ENCODE results near the gene ICAM5.
A peak's percentile ranks its signal among the peaks of the same experiment; 100 is the strongest.
"Not testable (repeated sequence)": the region's sequence is repeated elsewhere in the genome, so short reads cannot be mapped to it uniquely, and the experiment has no call there.

The ICAM5 gene

GRCh38 chr19:10321417-10321797 lies 31.7 kb downstream of the ICAM5 start:
- DNase-seq: no peak

DNA sequence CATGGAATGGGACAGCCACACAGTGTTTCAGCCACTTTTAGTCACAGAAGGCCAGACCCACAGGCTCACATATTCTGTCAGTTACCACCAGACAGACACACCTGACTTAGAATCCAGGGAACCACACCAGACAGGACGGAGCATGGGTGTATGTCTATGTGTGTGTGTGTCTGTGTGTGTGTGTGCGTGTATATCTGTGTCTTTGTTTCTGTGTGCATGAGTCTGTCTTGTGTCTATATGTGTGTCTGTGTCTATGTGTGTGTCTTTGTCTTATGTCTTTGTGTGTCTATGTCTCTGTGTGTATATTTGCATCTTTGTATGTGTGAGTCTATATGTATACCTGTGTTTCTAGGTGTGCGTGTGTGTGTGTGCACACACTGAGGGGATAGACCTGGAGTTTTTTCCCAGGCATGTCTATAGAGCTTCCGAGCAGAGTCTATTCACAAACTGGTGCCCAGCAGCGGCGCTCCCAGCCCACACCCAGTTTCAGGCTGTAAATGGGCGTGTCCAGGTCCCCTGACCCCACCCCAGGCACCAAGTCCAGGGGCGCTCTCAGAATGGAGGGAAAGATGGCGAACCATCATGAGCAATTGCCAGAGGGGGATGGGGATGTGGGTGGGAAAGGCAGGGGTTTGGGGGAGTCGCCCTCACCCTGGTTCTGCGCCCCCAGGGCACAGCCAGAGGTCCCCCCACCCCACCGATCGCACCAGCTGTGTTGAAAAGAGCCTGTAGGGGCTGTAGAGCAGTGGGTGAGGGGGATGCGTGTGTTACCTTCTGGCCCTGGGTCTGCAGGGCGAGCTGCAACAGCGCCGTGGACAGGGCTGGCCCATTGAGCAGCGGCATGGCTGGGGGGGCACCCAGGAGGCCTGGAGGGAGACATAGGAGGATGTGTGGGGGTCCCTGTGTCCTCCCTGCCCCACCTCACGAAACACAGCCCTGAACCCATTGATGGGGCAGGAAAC lies 32.4 kb downstream of the ICAM5 start:
- DNase-seq: no peak

DNA sequence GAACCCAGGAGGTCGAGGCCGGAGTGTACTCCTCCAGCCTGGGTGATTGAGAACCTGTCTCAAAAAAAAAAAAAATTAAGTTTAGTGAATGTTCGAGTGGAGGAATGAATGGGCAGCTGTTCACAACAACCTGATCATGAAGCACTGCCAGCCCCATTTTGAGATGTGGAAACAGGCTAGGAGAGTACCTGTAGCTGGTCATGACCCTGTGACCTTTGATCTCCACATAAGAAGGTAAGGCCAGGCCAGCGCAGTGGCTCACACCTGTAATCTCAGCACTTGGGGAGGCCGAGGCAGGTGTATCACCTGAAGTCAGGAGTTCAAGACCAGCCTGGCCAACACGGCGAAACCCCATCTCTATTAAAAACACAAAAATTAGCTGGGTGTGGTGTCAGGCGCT lies 36.0 kb downstream of the ICAM5 start:
- no peak for DNase-seq

GRCh38 chr19:10327793-10328192 lies 38.0 kb downstream of the ICAM5 start:
- no peak for DNase-seq

DNA sequence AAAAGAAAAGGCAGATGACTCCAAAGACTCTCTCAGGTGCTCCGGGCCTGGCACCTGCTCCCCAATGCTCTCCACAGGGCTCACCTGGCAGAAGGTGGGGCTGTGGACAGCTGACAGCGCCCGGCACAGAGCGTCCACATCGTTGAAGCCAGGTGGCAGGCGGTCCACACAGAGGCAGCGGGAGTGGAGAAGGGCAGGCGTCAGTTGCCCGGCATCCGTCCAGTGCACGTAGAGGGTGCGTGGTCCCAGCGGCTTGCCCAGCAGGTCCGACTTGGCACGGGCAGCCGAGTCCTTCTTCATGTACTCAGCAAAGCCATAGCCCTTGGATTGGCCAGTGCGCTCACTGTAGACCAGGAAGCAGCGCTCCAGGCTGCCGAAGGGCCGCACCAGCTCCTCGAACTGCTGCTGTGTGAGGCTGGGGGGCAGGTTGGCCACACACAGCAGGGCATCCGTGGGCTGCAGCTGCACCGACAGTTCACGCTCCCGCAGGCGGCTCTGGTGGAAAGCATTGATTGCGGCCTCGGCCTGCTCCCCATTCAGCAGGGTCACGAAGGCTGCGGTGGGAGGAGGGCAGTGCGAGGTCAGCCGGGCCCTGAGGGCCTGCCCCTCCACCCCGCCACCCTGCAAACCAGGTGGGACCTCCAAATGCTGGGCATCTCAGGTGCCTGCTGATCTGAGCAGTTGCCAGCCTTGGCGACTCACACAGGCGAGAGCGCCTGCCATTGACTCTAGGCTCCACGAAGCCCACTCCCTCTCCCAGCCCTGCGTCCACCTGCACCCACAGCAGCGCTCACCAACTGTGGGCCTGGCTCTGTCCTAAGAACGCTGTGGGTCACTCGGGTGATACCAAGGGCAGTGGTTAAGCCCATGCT lies 39.0 kb downstream of the ICAM5 start:
- DNase-seq: no peak

- DNase-seq: no peak
Observed at GRCh38 chr19:10329555-10329954, 39.8 kb downstream of the ICAM5 start.

DNA sequence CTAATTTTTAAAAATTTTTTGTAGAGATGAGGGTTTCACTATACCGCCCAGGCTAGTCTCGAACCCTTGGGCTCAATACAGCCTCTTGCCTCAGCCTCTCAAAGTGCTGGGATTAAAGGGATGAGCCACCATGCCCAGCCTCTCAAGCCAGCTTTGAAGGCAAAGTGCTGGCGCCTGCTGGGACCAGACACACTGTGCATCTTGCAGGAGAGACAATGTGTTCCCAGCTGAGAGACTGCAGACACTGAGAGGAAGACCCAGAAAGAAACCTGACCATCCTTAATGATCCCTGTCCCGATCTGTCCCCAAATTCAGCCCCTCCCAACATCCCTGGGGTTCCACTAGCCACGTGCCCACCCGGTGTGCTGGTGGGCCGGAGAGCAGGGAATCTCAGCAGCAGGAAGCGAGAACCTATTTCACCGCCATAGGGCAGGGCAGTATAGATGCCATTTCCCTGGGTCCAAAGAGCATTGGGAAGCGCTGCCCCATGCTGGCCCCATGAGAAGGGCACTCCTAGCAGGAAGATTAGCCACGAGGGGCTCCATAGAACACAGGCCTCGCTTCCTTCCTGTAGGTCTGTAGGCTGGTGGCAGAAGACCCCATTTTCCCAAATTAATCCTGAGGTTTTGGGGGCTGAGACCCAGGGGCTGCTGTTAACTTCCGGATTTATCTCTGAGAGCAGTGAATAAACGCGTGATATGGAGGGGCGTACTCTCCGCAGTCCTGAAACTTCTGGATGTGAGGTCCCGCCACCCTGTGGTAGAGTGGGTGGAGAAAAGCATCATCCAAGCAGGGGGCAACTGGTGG lies 42.6 kb downstream of the ICAM5 start:
- DNase-seq: no peak

GRCh38 chr19:10332965-10333757 lies 43.4 kb downstream of the ICAM5 start, which contains the start of gene RAVER1:
Gene RAVER1, minus strand, starts transcription at chr19:10333529. Its CDS starts 22 bp downstream, at chr19:10333507.
- DNase-seq: peak; percentile 89 to 97 (median 94)

DNA sequence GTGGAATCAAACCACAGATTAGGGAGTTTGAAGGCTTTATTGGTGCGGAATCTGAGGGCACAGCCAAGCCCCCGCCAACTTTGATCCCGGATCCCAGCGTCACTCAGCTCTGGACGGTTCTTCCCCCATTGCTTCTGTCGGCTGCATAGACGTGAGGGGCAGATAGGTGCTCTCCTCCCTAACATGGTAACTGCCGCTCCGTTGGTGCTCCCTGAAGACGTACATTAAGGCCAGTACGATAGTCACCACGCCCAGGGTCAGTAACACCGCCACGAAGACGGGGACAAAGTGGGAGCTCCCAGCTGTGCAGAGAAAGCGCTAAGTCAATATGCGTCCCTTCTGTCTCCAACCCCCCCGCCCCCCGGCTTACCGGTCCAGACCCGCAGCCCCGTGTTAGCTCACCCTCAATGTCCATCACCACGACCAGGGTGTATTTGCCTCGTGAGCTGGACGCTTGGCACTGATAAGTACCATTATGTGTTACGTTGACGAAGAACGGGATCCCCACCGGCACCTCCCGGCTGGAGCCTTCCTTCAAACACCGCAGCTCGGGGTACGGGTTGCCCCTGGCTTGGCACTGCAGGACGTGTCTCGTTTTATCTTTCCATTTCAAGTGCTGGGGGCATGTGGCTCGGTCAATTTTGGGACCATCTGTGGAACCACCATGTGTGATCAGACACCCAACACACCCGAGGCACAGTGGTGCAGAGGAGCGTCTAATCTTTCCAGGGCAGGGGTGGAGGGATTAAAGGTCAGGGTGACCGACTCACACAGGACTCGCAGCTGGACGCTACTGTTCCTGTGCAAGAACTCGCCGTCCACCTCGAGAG lies 44.2 kb downstream of the ICAM5 start:
- DNase-seq: no peak

DNA sequence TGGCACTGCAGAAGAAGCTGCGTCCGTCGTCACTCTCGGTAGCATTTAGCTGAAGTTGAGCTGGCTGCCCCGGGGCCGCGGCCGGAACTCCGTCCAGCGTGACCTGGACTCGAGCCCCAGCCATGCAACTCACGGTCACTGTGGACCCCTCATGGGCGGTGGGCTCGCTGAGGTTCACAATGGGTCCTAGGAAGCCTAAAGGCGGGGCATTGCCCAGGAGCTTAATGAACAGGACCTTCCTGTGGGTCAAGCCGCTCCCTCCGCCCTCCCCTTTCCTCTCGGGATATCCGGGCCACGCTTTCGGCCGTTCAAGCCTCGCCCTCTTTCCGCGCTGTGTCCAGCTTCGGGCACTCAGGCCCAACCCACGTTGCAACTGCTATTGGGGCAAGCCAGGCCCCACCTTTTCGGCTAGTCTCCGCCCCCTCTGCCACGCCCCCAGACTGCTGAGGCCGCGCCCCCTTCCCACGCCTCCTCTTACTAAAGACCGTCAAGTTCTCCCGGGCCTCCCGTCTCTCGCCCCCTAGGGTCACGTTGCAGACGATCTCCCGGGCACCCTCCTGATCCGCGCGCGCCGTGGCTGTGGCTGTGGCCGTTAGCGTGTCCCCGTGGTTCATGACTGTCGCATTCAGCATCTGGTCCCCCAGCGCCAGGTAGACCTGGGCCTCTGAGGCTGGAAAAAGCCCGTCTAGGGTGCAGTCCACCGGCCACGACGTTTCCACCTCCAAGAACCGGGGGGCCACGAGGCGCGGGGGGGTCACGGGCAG lies 45.0 kb downstream of the ICAM5 start:
- DNase-seq: no peak

DNA sequence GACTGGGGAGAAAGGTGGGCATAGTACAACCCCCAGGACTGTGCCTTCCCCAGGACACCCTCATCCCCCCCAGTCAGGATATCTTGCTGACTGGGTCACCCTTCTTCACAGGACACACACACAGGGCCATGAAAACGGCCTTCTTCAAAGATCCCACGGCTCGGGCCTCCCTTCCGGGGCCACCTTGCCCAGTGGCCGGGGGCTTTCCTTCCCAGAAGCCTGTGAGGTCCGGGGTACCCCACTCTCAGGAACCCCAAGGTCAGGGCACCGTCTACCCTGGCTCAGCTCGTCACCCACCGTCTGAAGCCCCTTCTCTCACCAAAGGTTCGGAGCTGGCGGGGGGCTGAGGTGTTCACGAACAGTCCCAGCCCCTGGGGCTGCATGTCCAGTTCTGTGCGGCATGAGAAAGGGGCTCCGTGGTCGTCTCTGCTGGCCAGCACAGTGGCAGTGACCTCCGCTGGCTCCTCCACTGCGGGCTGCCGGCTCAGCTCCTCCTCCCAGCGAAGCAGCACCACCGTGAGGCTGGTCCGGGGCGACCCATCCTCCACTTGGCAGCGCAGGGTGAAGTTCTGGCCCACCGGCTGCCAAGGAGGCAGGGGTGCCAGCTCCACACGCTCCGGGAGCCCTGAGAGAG lies 45.7 kb downstream of the ICAM5 start:
- DNase-seq: no peak

- DNase-seq: not testable (repeated sequence)
Observed at GRCh38 chr19:10336725-10337124, 47.0 kb downstream of the ICAM5 start.

GRCh38 chr19:10338940-10339339 lies 49.2 kb downstream of the ICAM5 start:
- DNase-seq: no peak

GRCh38 chr19:10339380-10339960 lies 49.7 kb downstream of the ICAM5 start, which contains the start of gene ICAM3:
Gene ICAM3, minus strand, starts transcription at chr19:10339624. Its CDS starts 10 bp downstream, at chr19:10339614.
- peak; percentile 20 to 61 (median 34) for DNase-seq

DNA sequence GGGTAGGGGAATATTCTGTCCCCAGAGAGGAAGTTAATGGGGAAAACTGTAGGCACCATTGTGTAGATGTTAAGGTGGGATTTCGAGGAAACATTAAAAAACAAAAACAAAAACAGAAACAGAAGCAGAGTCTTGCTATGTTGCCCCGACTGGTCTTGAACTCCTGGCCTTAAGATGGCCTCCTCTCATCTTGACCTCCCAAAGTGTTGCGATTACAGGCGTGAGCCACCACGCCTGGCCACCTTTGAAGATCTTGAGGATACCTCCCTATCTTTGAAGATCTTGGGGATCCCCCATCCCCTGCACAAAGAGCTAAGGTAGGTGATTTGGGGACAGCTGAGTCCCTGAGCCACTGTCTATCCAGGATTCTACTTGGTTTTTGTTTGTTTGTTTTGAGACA lies 50.2 kb downstream of the ICAM5 start:
- no peak for DNase-seq

GRCh38 chr19:10343495-10343894 lies 53.7 kb downstream of the ICAM5 start:
- DNase-seq: no peak

DNA sequence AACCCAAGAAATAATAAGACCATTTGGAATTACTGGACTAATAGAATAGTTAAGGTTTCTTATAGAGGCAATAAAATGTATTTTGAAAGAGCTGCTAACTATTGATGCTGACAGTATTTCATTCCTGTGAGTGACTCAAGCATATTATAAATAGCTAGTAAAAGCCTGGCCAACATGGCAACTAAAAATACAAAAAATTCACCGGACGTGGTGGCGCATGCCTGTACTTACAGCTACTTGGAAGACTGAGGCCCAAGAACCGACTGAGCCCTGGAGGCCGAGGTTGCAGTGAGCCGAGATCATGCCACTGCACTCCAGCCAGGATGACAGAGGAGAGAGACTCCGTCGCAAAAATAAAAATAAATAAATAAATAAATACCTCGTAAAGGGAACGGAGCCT lies 55.0 kb downstream of the ICAM5 start:
- no peak for DNase-seq

Data from activated naive CD4-positive, alpha-beta T cell (primary cell).